ENCODE data around the gene ELMO1. TPM values are rescaled to one million over a fixed set of nuclear protein-coding genes. Genes with fewer than 3 reads are reported as not detected.

ELMO1 gene
- total RNA-seq, 1 experiment from 2014 or later: not detected

DNA sequence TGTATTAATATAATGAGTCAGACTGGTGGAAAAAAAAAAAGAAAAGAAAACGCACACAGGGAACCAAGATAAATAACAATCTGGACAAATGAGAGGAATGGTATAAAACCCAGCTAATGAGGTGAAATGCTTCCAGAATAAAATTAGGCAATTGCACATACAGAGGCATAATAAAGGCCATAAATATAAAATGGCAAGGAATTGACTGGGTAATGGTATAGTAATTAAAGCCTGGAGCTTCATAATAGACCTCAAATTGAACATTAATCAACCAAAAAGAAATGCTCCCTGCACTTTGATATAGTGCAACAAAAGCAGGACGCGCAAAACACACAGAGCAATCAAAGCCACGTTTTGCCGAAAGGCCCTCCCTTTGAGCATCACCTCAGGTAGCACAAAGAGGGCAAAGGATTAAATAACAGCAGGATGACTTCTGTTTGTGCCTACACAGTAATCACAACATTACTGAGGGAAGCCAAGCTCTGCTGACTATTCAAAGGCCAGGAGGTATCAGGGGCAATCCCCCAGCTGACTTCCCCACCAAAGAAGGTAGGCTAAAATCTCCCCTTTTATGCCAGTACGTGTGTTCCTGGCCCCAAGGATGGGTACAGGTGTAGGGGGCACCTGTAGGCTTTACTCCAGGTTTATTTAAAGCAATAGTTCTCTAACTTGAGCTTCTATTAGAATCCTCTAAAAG lies 343.7 kb downstream of the ELMO1 start:
- Histone ChIP-seq H3K27ac (no peak overlapping the region), H3K27me3 (replicated peaks) (no peaks in the 10 kb centered on the region), H3K36me3 (no peaks in the 10 kb centered on the region), H3K4me3 (no peak overlapping the region), H3K4me1 (replicated peaks) (peaks cover 17% of the 10 kb centered on the region), H3K9me3 (replicated peaks) (no peaks in the 10 kb centered on the region)
- DNase-seq (ENCODE audit: low read depth in 1 of 2, low spot score in 2 of 2): no peak

DNA sequence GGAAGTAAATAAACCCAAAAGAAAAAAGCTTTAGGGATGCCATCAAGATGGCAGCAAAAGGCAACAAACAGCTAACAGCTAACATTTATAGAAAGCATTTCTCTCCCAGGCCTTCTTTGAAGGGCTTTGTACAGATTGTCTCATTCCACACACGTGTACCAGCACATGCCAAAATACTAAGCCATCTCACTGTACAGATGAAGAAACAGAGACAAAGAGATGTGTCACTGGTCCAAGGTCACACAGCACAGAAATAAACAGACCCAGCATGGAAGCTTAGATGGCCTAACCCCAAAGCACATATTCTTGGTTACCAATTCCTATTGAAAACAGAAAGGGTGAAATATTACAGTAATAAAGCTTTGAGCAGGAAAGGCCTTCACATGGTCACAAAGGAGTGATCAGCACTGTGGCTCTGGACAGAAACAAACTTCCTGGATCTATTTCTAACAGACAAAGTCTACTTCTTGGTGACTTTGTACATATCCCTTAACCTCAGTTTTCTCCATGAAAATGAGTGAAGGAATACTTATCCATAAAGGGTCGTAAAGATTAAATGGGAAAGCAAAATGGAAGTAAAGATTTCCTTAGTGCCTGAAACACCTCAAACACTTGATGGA lies 346.0 kb downstream of the ELMO1 start:
- no peak for DNase-seq (ENCODE audit: low read depth in 1 of 2, low spot score in 2 of 2)
- no peaks in the 10 kb centered on the region for H3K36me3 ChIP-seq
- no peaks in the 10 kb centered on the region for H3K27me3 ChIP-seq (replicated peaks)
- H3K9me3 ChIP-seq (replicated peaks): no peaks in the 10 kb centered on the region
- H3K4me1 ChIP-seq (replicated peaks): no peaks in the 10 kb centered on the region
- H3K27ac ChIP-seq: no peak overlapping the region
- H3K4me3 ChIP-seq: no peak overlapping the region

DNA sequence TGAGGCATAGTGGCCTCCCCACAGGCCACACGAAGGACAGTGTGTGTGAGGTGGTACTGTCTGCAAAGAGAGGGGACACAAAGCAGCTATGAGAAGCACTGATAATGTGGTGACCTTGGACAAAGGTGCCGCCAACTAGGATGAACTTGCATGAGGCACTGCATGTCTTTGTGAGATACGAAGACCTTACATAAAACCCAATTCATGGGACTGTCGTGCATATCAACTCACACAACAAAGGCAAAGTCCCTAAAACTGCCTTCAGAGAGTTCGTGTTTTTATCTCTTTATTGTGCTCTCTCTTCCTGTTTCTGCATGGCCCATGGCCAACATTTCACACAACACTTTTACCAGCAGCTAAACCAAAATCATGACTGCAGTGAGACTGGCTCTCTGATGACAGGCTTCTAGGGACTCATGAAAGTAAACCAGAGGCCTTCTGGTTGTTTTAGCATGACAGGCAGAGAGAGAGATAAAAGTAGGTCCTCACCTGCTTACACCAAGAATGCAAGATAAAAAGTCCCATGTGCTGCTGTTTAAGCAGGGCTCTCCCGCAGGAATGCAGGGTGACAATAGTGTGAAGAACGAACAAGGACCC lies 347.8 kb downstream of the ELMO1 start:
- Histone ChIP-seq H3K9me3 (replicated peaks) (no peaks in the 10 kb centered on the region), H3K36me3 (no peaks in the 10 kb centered on the region)

DNA sequence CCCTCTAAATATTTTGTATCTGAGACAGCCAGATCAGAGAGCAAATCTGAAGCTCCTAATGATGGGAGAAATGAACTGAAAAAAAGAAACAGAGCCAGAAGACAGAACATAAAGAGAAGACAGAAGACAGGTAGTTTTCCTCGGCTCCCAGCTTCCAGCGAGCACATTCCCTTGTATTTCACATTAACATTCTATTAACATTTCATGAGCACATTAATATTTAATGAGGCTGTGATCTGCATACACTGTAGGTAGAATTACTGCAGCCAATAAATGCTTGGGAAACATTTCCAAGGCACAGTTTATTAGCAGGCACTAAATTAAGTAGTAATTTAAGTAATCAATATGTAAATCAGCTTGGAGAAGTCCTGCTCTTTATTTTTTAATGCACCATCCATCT lies 349.9 kb downstream of the ELMO1 start:
- Histone ChIP-seq H3K4me1 (replicated peaks) (no peaks in the 10 kb centered on the region), H3K27ac (no peak overlapping the region), H3K4me3 (no peak overlapping the region), H3K9me3 (replicated peaks) (no peaks in the 10 kb centered on the region), H3K27me3 (replicated peaks) (no peaks in the 10 kb centered on the region), H3K36me3 (no peaks in the 10 kb centered on the region)
- no peak for DNase-seq (ENCODE audit: low read depth in 1 of 2, low spot score in 2 of 2)

More for the DNA sequence above, 347.8 kb downstream of the ELMO1 start:
- Histone ChIP-seq H3K27ac (no peak overlapping the region), H3K27me3 (replicated peaks) (no peaks in the 10 kb centered on the region), H3K4me3 (no peak overlapping the region), H3K4me1 (replicated peaks) (no peaks in the 10 kb centered on the region)
- no peak for DNase-seq (ENCODE audit: low read depth in 1 of 2, low spot score in 2 of 2)

DNA sequence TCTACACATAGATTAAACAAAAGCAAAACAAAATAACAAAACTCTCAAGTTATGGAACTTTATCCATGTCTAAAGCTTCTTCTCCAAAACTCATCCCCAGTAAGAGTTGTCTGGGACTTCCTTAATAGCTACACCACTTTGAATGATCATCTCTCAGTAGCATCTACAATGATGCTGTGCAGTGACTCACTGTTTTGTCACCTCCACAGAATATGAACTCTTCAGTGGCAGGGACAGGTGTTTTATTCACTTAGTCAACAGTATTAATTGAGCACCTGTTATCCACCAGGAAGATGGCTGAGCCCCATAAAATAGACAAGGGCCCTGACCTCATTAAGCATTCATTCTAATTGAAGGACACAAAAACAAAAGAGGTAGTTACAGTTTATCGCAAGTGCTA lies 350.7 kb downstream of the ELMO1 start:
- Histone ChIP-seq H3K4me3 (no peak overlapping the region), H3K27me3 (replicated peaks) (no peaks in the 10 kb centered on the region), H3K36me3 (no peaks in the 10 kb centered on the region), H3K9me3 (replicated peaks) (no peaks in the 10 kb centered on the region), H3K4me1 (replicated peaks) (no peaks in the 10 kb centered on the region), H3K27ac (no peak overlapping the region)
- no peak for DNase-seq (ENCODE audit: low read depth in 1 of 2, low spot score in 2 of 2)

DNA sequence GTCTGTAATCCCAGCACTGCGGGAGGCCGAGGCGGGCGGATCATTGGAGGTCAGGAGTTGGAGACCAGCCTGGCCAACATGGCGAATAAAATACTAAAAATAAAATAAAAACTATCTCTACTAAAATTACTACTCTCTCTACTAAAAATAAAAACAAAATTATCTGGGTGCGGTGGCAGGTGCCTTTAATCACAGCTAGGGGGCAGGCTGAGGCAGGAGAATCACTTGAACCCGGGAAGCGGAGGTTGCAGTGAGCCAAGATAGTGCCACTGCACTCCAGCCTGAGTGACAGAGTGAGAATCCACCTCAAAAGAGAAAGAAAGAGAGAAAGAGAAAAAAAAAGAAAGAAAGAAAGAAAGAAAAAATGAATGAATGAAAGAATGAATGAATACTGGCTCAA lies 351.4 kb downstream of the ELMO1 start:
- Histone ChIP-seq H3K27ac (no peak overlapping the region), H3K9me3 (replicated peaks) (no peaks in the 10 kb centered on the region), H3K4me1 (replicated peaks) (no peaks in the 10 kb centered on the region), H3K36me3 (no peaks in the 10 kb centered on the region), H3K4me3 (no peak overlapping the region), H3K27me3 (replicated peaks) (no peaks in the 10 kb centered on the region)
- DNase-seq (ENCODE audit: low read depth in 1 of 2, low spot score in 2 of 2): no peak

DNA sequence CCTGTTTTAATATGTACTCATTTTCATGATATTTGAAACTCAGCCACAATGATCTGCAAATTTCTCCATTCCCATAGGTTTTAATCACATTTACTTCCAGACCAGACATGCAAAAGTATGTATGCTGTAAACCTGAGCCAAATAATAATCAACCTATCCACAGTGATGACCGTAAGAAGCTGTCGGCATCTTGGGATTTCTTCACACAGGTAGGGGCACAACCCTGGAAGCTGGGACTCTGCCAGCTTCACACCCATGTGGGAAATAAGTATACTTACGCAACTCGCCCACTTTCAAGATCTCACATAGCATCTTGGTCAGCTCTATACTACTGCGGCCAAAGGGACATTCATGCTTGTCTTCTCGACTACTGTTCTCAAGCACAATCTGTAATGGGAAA lies 352.3 kb downstream of the ELMO1 start:
- H3K27ac ChIP-seq: no peak overlapping the region
- H3K4me1 ChIP-seq (replicated peaks): no peaks in the 10 kb centered on the region
- DNase-seq (ENCODE audit: low read depth in 1 of 2, low spot score in 2 of 2): no peak
- H3K36me3 ChIP-seq: no peaks in the 10 kb centered on the region
- H3K4me3 ChIP-seq: no peak overlapping the region
- no peaks in the 10 kb centered on the region for H3K9me3 ChIP-seq (replicated peaks)
- no peaks in the 10 kb centered on the region for H3K27me3 ChIP-seq (replicated peaks)

DNA sequence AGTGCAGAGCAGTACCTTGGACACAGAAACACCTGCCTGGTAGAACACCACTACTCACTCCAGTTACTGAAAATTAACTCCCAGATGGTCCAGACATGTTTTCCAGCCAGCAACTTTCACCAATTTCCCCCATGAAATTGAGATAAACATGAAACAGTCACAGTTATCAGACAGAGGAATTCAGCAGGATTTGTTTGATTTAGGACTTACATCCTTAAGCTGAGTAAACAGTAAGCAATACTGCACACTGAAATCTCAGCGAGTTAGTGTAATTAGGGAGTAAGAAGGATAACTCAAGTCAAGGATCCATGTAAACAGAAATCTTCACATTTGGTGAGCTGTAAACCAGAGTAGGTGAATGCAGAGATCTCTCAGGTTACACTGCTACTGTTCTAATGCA lies 353.5 kb downstream of the ELMO1 start:
- H3K4me3 ChIP-seq: no peak overlapping the region

DNA sequence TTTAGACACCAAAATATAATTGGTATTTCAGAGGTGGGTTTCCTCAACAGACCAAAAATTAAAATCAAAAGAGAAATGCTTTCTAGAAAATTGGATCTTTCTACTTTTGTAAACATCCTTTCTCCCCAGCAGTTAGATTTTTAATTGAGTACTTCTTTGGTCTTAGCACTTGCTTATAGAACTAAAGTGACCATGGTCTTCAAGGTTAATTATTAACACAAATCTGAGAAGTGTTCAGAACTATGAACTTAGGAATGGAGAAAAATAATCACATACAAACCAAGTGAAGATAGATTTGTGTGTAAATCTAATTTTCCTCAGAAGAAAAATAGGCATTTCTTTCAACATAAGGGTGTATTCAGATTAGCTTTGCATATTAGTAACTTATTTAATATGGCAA lies 355.4 kb downstream of the ELMO1 start:
- Histone ChIP-seq H3K27me3 (replicated peaks) (no peaks in the 10 kb centered on the region; the same call in 1 of the 2 replicates), H3K9me3 (replicated peaks) (no peaks in the 10 kb centered on the region), H3K27ac (no peak overlapping the region), H3K36me3 (no peaks in the 10 kb centered on the region), H3K4me3 (no peak overlapping the region), H3K4me1 (replicated peaks) (no peaks in the 10 kb centered on the region)
- no peak for DNase-seq (ENCODE audit: low read depth in 1 of 2, low spot score in 2 of 2)

More for the DNA sequence above, 353.5 kb downstream of the ELMO1 start:
- H3K27me3 ChIP-seq (replicated peaks): no peaks in the 10 kb centered on the region
- no peaks in the 10 kb centered on the region for H3K4me1 ChIP-seq (replicated peaks)
- H3K9me3 ChIP-seq (replicated peaks): no peaks in the 10 kb centered on the region
- no peaks in the 10 kb centered on the region for H3K36me3 ChIP-seq
- DNase-seq (ENCODE audit: low read depth in 1 of 2, low spot score in 2 of 2): no peak
- no peak overlapping the region for H3K27ac ChIP-seq

DNA sequence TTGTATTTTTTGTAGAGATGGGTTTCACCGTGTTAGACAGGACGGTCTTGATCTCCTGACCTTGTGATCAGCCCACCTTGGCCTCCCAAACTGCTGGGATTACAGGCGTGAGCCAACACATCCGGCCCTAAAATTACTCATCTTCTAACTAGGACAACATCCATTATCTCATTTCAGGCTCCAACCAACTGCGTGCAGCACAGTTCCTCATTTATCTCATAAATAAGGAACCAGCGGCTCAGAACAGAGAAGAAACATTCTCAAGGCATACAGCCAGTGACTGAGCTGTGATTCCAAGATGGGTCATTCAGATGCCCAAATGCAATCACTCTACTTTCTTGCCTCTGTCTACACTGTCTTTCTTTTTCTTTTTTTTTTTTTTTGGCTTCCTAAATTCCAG lies 356.1 kb downstream of the ELMO1 start:
- no peak overlapping the region for H3K4me3 ChIP-seq
- no peaks in the 10 kb centered on the region; the same call in 1 of the 2 replicates for H3K27me3 ChIP-seq (replicated peaks)
- no peaks in the 10 kb centered on the region for H3K9me3 ChIP-seq (replicated peaks)
- no peaks in the 10 kb centered on the region for H3K4me1 ChIP-seq (replicated peaks)
- H3K27ac ChIP-seq: no peak overlapping the region
- no peak for DNase-seq (ENCODE audit: low read depth in 1 of 2, low spot score in 2 of 2)
- H3K36me3 ChIP-seq: no peaks in the 10 kb centered on the region

DNA sequence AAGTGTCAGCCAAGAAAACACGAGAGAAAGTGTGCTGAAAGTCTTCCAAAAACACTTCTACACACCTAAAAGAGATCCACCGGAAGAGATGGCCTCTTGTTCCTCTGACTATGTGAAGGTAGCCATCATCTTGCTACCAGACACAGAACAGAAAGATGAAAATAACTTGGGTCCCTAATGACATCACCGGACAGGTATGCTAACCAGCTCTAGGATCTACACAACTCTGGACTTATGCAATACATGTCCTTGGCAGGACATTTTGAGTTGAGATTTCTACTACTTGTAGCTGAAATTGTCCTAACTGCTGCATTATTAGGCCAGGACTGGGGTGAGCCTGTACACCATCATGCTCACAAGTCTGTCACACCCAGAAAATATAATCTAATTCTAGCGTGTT lies 358.7 kb downstream of the ELMO1 start:
- H3K4me3 ChIP-seq: no peak overlapping the region
- no peaks in the 10 kb centered on the region for H3K9me3 ChIP-seq (replicated peaks)
- no peaks in the 10 kb centered on the region; the same call in 1 of the 2 replicates for H3K27me3 ChIP-seq (replicated peaks)
- no peaks in the 10 kb centered on the region for H3K36me3 ChIP-seq
- no peak for DNase-seq (ENCODE audit: low read depth in 1 of 2, low spot score in 2 of 2)
- H3K4me1 ChIP-seq (replicated peaks): no peaks in the 10 kb centered on the region
- no peak overlapping the region for H3K27ac ChIP-seq

DNA sequence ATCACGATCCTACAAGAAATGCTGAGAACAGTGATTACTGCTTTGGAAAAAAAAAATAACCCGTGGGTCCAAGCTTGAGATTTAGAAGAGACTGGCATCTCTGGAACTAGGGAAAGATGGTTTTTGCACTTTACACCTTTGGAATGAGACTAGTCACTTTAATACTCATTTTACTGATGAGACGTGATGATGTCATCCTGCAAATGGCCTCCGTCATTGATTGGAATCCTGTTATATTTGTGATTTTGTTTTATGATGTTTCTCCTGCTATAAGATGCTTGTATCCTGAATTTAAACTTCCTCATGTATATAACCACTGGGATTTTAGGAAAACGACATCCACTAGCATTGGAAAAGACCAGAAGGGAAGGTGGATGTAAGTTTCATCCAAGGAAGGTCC lies 363.1 kb downstream of the ELMO1 start:
- H3K4me3 ChIP-seq: no peak overlapping the region
- no peaks in the 10 kb centered on the region for H3K9me3 ChIP-seq (replicated peaks)
- H3K36me3 ChIP-seq: no peaks in the 10 kb centered on the region
- H3K27ac ChIP-seq: no peak overlapping the region
- no peak for DNase-seq (ENCODE audit: low read depth in 1 of 2, low spot score in 2 of 2)
- no peaks in the 10 kb centered on the region; the same call in 1 of the 2 replicates for H3K27me3 ChIP-seq (replicated peaks)
- no peaks in the 10 kb centered on the region for H3K4me1 ChIP-seq (replicated peaks)

DNA sequence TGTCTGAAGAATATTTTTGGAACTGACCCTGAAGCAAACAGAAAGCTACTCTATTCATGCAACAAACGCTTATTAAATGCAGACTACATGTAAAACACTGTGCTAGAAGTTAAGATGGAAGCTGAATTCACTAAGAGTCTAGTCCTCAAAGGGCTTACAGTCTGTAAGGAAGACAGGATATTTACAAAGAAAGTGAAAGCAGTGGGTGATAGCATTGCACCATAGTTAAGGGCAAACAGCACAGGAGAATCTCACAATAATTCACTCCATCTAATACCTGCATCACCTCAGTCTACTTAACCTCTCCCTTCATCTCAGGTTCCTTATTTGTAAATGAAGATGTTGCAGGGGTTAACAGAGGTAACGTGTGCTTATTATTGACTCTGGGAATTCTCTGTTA lies 364.4 kb downstream of the ELMO1 start:
- H3K4me3 ChIP-seq: no peak overlapping the region
- H3K4me1 ChIP-seq (replicated peaks): no peaks in the 10 kb centered on the region
- H3K27ac ChIP-seq: no peak overlapping the region
- no peaks in the 10 kb centered on the region for H3K9me3 ChIP-seq (replicated peaks)
- no peaks in the 10 kb centered on the region; the same call in 1 of the 2 replicates for H3K27me3 ChIP-seq (replicated peaks)
- no peaks in the 10 kb centered on the region for H3K36me3 ChIP-seq
- DNase-seq (ENCODE audit: low read depth in 1 of 2, low spot score in 2 of 2): no peak

DNA sequence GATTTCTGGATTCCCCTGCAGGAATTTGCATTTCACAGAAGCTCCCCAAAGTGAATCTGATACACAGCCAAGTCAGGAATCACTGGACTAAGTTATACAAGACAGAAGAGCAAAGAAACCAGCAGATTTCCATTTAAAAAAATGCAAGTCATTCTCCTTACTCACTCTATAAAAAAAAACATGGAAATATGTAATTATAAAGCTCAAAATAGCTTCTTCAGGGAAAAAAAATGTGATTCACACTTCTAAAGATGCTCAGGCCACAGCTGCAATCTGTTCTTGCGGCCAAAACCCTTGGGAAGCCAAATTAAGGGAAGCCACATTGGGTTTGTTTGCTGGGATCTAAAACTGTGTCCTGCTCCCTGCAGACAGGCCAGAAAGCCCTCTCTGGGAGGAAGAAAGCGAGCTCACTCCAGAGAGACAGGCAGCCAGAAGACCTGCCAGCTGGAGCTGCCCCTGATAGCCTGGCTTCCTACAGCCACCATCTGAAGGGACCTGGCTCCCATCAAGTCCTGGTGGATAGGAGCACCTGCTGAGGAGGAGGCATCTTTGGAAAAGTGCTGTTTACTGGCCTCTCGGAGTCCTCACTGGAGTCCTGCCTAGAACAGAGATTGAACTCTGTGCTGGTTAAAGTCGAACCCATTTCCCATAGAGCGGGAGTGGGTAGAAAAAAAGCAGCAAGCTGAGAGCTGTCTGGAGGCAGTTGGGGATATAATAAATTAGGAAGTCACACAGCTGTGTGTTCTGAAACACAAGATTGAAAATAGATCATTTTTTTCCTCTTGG lies 365.2 kb downstream of the ELMO1 start:
- DNase-seq (ENCODE audit: low read depth in 1 of 2, low spot score in 2 of 2): no peak
- Histone ChIP-seq H3K27ac (no peak overlapping the region), H3K27me3 (replicated peaks) (no peaks in the 10 kb centered on the region; the same call in 1 of the 2 replicates), H3K36me3 (no peaks in the 10 kb centered on the region), H3K4me1 (replicated peaks) (no peaks in the 10 kb centered on the region), H3K4me3 (no peak overlapping the region), H3K9me3 (replicated peaks) (no peaks in the 10 kb centered on the region)
